ENCODE results near the gene TEK. TPM values are rescaled to one million over a fixed set of nuclear protein-coding genes. Genes with fewer than 3 reads are reported as not detected.

Gene TEK
- total RNA-seq, 1 donor from 2014 or later: 1.6 TPM

- no peaks in the 10 kb centered on the region for H3K36me3 Mint-ChIP-seq (ENCODE audit: unreplicated experiment)
- no peak for DNase-seq (ENCODE audit: extremely low spot score, unreplicated experiment)
- no peak overlapping the region for H3K4me3 Mint-ChIP-seq (ENCODE audit: unreplicated experiment)
- peaks cover 22% of the 10 kb centered on the region for H3K4me1 Mint-ChIP-seq (ENCODE audit: unreplicated experiment)
- H3K27me3 Mint-ChIP-seq (ENCODE audit: unreplicated experiment): peaks cover 3% of the 10 kb centered on the region
- no peak for TF ChIP-seq CTCF (IDR thresholded peaks at IDR 0.05)
- no peak overlapping the region for H3K27ac Mint-ChIP-seq (ENCODE audit: unreplicated experiment)
- H3K9me3 Mint-ChIP-seq (ENCODE audit: unreplicated experiment): no peaks in the 10 kb centered on the region
Measured at GRCh38 chr9:27205198-27205597, 96.2 kb downstream of the TEK start.

GRCh38 chr9:27206041-27206440 lies 97.0 kb downstream of the TEK start:
- no peak for DNase-seq (ENCODE audit: extremely low spot score, unreplicated experiment)
- H3K27ac Mint-ChIP-seq (ENCODE audit: unreplicated experiment): no peak overlapping the region
- H3K9me3 Mint-ChIP-seq (ENCODE audit: unreplicated experiment): no peaks in the 10 kb centered on the region
- no peak overlapping the region for H3K4me3 Mint-ChIP-seq (ENCODE audit: unreplicated experiment)
- no peaks in the 10 kb centered on the region for H3K36me3 Mint-ChIP-seq (ENCODE audit: unreplicated experiment)
- TF ChIP-seq CTCF (IDR thresholded peaks at IDR 0.05): no peak
- peaks cover 26% of the 10 kb centered on the region for H3K4me1 Mint-ChIP-seq (ENCODE audit: unreplicated experiment)
- H3K27me3 Mint-ChIP-seq (ENCODE audit: unreplicated experiment): peaks cover 3% of the 10 kb centered on the region

GRCh38 chr9:27209034-27209433 lies 100.0 kb downstream of the TEK start:
- no peak for DNase-seq (ENCODE audit: extremely low spot score, unreplicated experiment)

GRCh38 chr9:27210588-27210987 lies 101.6 kb downstream of the TEK start:
- no peak for DNase-seq (ENCODE audit: extremely low spot score, unreplicated experiment)
- Mint-ChIP-seq H3K4me3 (ENCODE audit: unreplicated experiment) (no peak overlapping the region), H3K4me1 (ENCODE audit: unreplicated experiment) (peaks cover 7% of the 10 kb centered on the region), H3K27ac (ENCODE audit: unreplicated experiment) (no peak overlapping the region), H3K36me3 (ENCODE audit: unreplicated experiment) (no peaks in the 10 kb centered on the region), H3K27me3 (ENCODE audit: unreplicated experiment) (peaks cover 6% of the 10 kb centered on the region), H3K9me3 (ENCODE audit: unreplicated experiment) (no peaks in the 10 kb centered on the region)
- TF ChIP-seq CTCF (IDR thresholded peaks at IDR 0.05): no peak

More at GRCh38 chr9:27209034-27209433, 100.0 kb downstream of the TEK start:
- Mint-ChIP-seq H3K27me3 (ENCODE audit: unreplicated experiment) (peaks cover 3% of the 10 kb centered on the region), H3K9me3 (ENCODE audit: unreplicated experiment) (no peaks in the 10 kb centered on the region), H3K27ac (ENCODE audit: unreplicated experiment) (no peak overlapping the region), H3K4me3 (ENCODE audit: unreplicated experiment) (no peak overlapping the region), H3K36me3 (ENCODE audit: unreplicated experiment) (no peaks in the 10 kb centered on the region), H3K4me1 (ENCODE audit: unreplicated experiment) (peaks cover 21% of the 10 kb centered on the region)
- no peak for TF ChIP-seq CTCF (IDR thresholded peaks at IDR 0.05)

GRCh38 chr9:27212191-27212590 lies 103.2 kb downstream of the TEK start:
- TF ChIP-seq CTCF (IDR thresholded peaks at IDR 0.05): no peak
- Mint-ChIP-seq H3K27me3 (ENCODE audit: unreplicated experiment) (peaks cover 6% of the 10 kb centered on the region), H3K27ac (ENCODE audit: unreplicated experiment) (no peak overlapping the region), H3K4me1 (ENCODE audit: unreplicated experiment) (peaks cover 7% of the 10 kb centered on the region), H3K36me3 (ENCODE audit: unreplicated experiment) (no peaks in the 10 kb centered on the region), H3K9me3 (ENCODE audit: unreplicated experiment) (no peaks in the 10 kb centered on the region), H3K4me3 (ENCODE audit: unreplicated experiment) (no peak overlapping the region)
- DNase-seq (ENCODE audit: extremely low spot score, unreplicated experiment): no peak
